ENCODE measurements around the gene NFU1. TPM values are rescaled to one million over a fixed set of nuclear protein-coding genes. Genes with fewer than 3 reads are reported as not detected.

The NFU1 gene
- polyA plus RNA-seq, 1 experiment, result 62.9 TPM

DNA sequence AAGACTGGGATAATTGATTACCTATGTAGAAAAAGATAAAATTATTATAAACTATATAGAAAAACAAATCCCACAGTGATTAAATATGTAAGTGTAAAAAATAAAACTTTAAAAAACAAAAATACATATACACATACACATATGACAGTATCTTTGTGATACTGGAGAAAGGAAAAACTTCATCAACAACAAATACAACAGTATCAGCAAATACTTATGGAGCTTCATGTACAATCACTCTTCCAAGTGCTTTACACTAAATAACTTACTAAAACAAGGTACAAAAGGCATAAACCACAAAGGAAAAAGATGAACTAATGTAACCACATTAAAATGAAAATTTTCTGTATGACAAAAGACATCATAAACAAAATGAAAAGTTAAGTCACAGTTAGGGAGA is 26.1 kb downstream of the NFU1 start:
- Histone ChIP-seq H3K27ac (ENCODE audit: low read depth, low read length) (no peak overlapping the region), H3K27me3 (ENCODE audit: control insufficient read depth, insufficient read depth, low read length) (no peaks in the 10 kb centered on the region), H3K4me3 (ENCODE audit: low read depth, low read length) (no peak overlapping the region), H3K9me3 (ENCODE audit: control insufficient read depth, insufficient read depth, low read length) (no peaks in the 10 kb centered on the region)
- ChIA-PET CTCF (interaction anchor here (0.5 kb wide), 1 partner anchor 77 kb away, joined by 4 read pairs; no protein-coding TSS in a partner anchor), POLR2A (no interaction called here)
- TF ChIP-seq, protein P1, sequence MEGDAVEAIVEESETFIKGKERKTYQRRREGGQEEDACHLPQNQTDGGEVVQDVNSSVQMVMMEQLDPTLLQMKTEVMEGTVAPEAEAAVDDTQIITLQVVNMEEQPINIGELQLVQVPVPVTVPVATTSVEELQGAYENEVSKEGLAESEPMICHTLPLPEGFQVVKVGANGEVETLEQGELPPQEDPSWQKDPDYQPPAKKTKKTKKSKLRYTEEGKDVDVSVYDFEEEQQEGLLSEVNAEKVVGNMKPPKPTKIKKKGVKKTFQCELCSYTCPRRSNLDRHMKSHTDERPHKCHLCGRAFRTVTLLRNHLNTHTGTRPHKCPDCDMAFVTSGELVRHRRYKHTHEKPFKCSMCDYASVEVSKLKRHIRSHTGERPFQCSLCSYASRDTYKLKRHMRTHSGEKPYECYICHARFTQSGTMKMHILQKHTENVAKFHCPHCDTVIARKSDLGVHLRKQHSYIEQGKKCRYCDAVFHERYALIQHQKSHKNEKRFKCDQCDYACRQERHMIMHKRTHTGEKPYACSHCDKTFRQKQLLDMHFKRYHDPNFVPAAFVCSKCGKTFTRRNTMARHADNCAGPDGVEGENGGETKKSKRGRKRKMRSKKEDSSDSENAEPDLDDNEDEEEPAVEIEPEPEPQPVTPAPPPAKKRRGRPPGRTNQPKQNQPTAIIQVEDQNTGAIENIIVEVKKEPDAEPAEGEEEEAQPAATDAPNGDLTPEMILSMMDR (IDR thresholded peaks at IDR 0.05; ENCODE audit: low read depth, low read length), result no peak
- no peak for DNase-seq (ENCODE audit: low read depth, low spot score)

- Histone ChIP-seq H3K9me3 (ENCODE audit: control insufficient read depth, insufficient read depth, low read length) (peaks cover 10% of the 10 kb centered on the region), H3K4me3 (ENCODE audit: low read depth, low read length) (no peak overlapping the region), H3K27me3 (ENCODE audit: control insufficient read depth, insufficient read depth, low read length) (no peaks in the 10 kb centered on the region), H3K27ac (ENCODE audit: low read depth, low read length) (no peak overlapping the region)
- POLR2A ChIA-PET, result no interaction called here
- TF ChIP-seq, protein P1 (IDR thresholded peaks at IDR 0.05; ENCODE audit: low read depth, low read length), result no peak
- CTCF ChIA-PET, result no interaction called here
- DNase-seq (ENCODE audit: low read depth, low spot score), result no peak
Observed at GRCh38 chr2:69405306-69405705, 31.9 kb downstream of the NFU1 start.

- H3K9me3 ChIP-seq (ENCODE audit: control insufficient read depth, insufficient read depth, low read length), result peaks cover 10% of the 10 kb centered on the region
- POLR2A ChIA-PET, result interaction anchor here (0.7 kb wide), 1 partner anchor 37 kb away, joined by 3 read pairs; the partner anchor contains the start of gene NFU1
- no peak overlapping the region for H3K27ac ChIP-seq (ENCODE audit: low read depth, low read length)
- CTCF ChIA-PET, result interaction anchor here (1.4 kb wide), 1 partner anchor 37 kb away, joined by 4 read pairs; the partner anchor contains the start of gene NFU1
- TF ChIP-seq, protein P1 (IDR thresholded peaks at IDR 0.05; ENCODE audit: low read depth, low read length), result no peak
- no peak overlapping the region for H3K4me3 ChIP-seq (ENCODE audit: low read depth, low read length)
- no peak for DNase-seq (ENCODE audit: low read depth, low spot score)
- H3K27me3 ChIP-seq (ENCODE audit: control insufficient read depth, insufficient read depth, low read length), result no peaks in the 10 kb centered on the region
Observed at GRCh38 chr2:69400121-69400520, 37.1 kb downstream of the NFU1 start.

GRCh38 chr2:69397234-69397633 is 40.0 kb downstream of the NFU1 start:
- no peaks in the 10 kb centered on the region for H3K27me3 ChIP-seq (ENCODE audit: control insufficient read depth, insufficient read depth, low read length)

DNA sequence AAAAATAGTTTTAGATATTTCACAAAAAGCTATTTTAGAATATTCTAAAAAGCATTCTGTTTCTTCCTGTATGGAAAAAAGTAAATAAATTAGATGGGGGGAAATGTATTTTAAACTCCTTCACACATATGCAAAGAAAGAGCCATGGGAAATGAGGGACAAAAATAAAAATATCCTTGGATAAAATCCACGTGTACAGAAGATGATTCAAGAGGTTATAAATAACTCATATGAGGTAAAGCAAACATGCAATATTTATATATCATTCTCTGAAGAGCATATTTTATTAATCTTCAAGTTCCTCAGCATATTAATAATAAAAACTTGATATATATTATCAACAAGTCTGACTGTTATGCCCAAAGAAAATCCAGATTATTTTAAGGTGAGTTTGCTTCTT is 41.4 kb downstream of the NFU1 start:
- H3K27ac ChIP-seq (ENCODE audit: low read depth, low read length), result no peak overlapping the region
- ChIA-PET POLR2A (no interaction called here), CTCF (no interaction called here)
- DNase-seq (ENCODE audit: low read depth, low spot score), result no peak
- H3K27me3 ChIP-seq (ENCODE audit: control insufficient read depth, insufficient read depth, low read length), result no peaks in the 10 kb centered on the region
- no peak overlapping the region for H3K4me3 ChIP-seq (ENCODE audit: low read depth, low read length)
- TF ChIP-seq, protein P1 (IDR thresholded peaks at IDR 0.05; ENCODE audit: low read depth, low read length), result no peak
- H3K9me3 ChIP-seq (ENCODE audit: control insufficient read depth, insufficient read depth, low read length), result no peaks in the 10 kb centered on the region

More at GRCh38 chr2:69397234-69397633, 40.0 kb downstream of the NFU1 start:
- ChIA-PET POLR2A (no interaction called here), CTCF (no interaction called here)
- no peak overlapping the region for H3K4me3 ChIP-seq (ENCODE audit: low read depth, low read length)
- DNase-seq (ENCODE audit: low read depth, low spot score), result no peak
- TF ChIP-seq, protein P1 (IDR thresholded peaks at IDR 0.05; ENCODE audit: low read depth, low read length), result no peak
- H3K27ac ChIP-seq (ENCODE audit: low read depth, low read length), result no peak overlapping the region
- H3K9me3 ChIP-seq (ENCODE audit: control insufficient read depth, insufficient read depth, low read length), result no peaks in the 10 kb centered on the region

Measured in AG04450 (cell line).